CD4-positive, alpha-beta T cell treated with Interferon gamma for 1 hour (primary cell): ENCODE data around the gene BAHCC1.

Experiments
- DNase-seq: peaks from one replicate; pipeline ENCODE4 v3.0.0-alpha.2; 2020

The BAHCC1 gene

GRCh38 chr17:81482673-81483072 is 87.4 kb downstream of the BAHCC1 start:
- DNase-seq, result no peak

GRCh38 chr17:81483085-81483861 is 88.0 kb downstream of the BAHCC1 start:
- peak; percentile 75 for DNase-seq

- DNase-seq, result no peak
These were observed 88.6 kb downstream of the BAHCC1 start for GRCh38 chr17:81483862-81484194.

GRCh38 chr17:81484195-81484979 is 89.1 kb downstream of the BAHCC1 start:
- DNase-seq, result peak; percentile 87

- no peak for DNase-seq
These were observed 91.0 kb downstream of the BAHCC1 start for GRCh38 chr17:81486199-81486810.

GRCh38 chr17:81487089-81487486 is 91.8 kb downstream of the BAHCC1 start:
- no peak for DNase-seq

GRCh38 chr17:81487487-81488275 is 92.4 kb downstream of the BAHCC1 start:
- peak; percentile 76 for DNase-seq

- DNase-seq, result no peak
These were observed 93.1 kb downstream of the BAHCC1 start for GRCh38 chr17:81488276-81488860.

- no peak for DNase-seq
These were observed 94.0 kb downstream of the BAHCC1 start for GRCh38 chr17:81489012-81489997.

- DNase-seq, result no peak
These were observed 95.0 kb downstream of the BAHCC1 start for GRCh38 chr17:81489998-81490992.

GRCh38 chr17:81491181-81491581 is 95.9 kb downstream of the BAHCC1 start:
- no peak for DNase-seq

GRCh38 chr17:81491761-81492160 is 96.5 kb downstream of the BAHCC1 start:
- DNase-seq, result no peak

GRCh38 chr17:81492202-81492601 is 96.9 kb downstream of the BAHCC1 start:
- no peak for DNase-seq

- DNase-seq, result no peak
These were observed 97.4 kb downstream of the BAHCC1 start for GRCh38 chr17:81492706-81493105.

- no peak for DNase-seq
These were observed 98.2 kb downstream of the BAHCC1 start for GRCh38 chr17:81493198-81494038.

- DNase-seq, result no peak
These were observed 99.5 kb downstream of the BAHCC1 start for GRCh38 chr17:81494626-81495377.

- DNase-seq, result no peak
These were observed 103.8 kb downstream of the BAHCC1 start for GRCh38 chr17:81498953-81499600.

GRCh38 chr17:81499601-81499970 is 104.3 kb downstream of the BAHCC1 start:
- DNase-seq, result no peak
